ENCODE data around the gene DUT. TPM values are rescaled to one million over a fixed set of nuclear protein-coding genes. Genes with fewer than 3 reads are reported as not detected.

The DUT gene
- total and polyA plus RNA-seq, 9 of the 15 experiments (the other 6 are each of a cell fraction or from before 2014, with no cell fraction given) = 13.9 to 235 (median 94.9) TPM

GRCh38 chr15:48330855-48331795, at the start of gene DUT (continued):
- TF ChIP-seq ARID4B (CRISPR knock-in tag; IDR thresholded peaks at IDR 0.05) (peak; percentile 89), ZBTB49 (CRISPR knock-in tag; IDR thresholded peaks at IDR 0.05; ENCODE audit: borderline replicate concordance) (no peak), ZNF124 (CRISPR knock-in tag; IDR thresholded peaks at IDR 0.05) (no peak), CGGBP1 (CRISPR knock-in tag; IDR thresholded peaks at IDR 0.05) (no peak; the same call in 1 of the 2 replicates), ILK (tag; IDR thresholded peaks at IDR 0.05; ENCODE audit: borderline replicate concordance, low read depth) (no peak), EP300 (IDR thresholded peaks at IDR 0.05; ENCODE audit: low read length) (no peak; the same call in 1 of the 2 replicates), SREBF2 (CRISPR knock-in tag; IDR thresholded peaks at IDR 0.05) (no peak), ZNF583 (CRISPR knock-in tag; IDR thresholded peaks at IDR 0.05) (0 out of 2 replicates have a peak, but pooled peaks have one; percentile 40), ARID3A (IDR thresholded peaks at IDR 0.05; ENCODE audit: borderline replicate concordance, low read depth, low read length) (no peak), ELK1 (CRISPR knock-in tag; IDR thresholded peaks at IDR 0.05) (peak; percentile 70; the same call in 1 of the 2 replicates), TSC22D4 (tag; IDR thresholded peaks at IDR 0.05) (no peak), NONO (IDR thresholded peaks at IDR 0.05; ENCODE audit: low read depth in 2 of 2, low read length in 1 of 2) (peak in 1 of 2 experiments; percentile 62; a peak in 2 of 4 replicates), MIER1 (IDR thresholded peaks at IDR 0.05; ENCODE audit: low read depth) (no peak; the same call in 1 of the 2 replicates), PHB2 (IDR thresholded peaks at IDR 0.05; ENCODE audit: low read depth) (no peak), ILF3 (IDR thresholded peaks at IDR 0.05; ENCODE audit: borderline replicate concordance) (no peak)

Measured in K562 (cell line).